ENCODE data around the gene DHX35. TPM values are rescaled to one million over a fixed set of nuclear protein-coding genes. Genes with fewer than 3 reads are reported as not detected.

Gene DHX35
- total RNA-seq, 2 donors from 2014 or later, result 12.2 to 16.1 TPM

- no peaks in the 10 kb centered on the region for H3K9me3 Mint-ChIP-seq
- no peak for TF ChIP-seq CTCF (conservative IDR thresholded peaks at IDR 0.05)
- peaks cover 5% of the 10 kb centered on the region for H3K4me1 Mint-ChIP-seq
- H3K36me3 Mint-ChIP-seq (ENCODE audit: low read depth), result peaks cover 55% of the 10 kb centered on the region
- H3K4me3 Mint-ChIP-seq, result no peak overlapping the region
- no peak overlapping the region for H3K9ac ChIP-seq (ENCODE audit: extremely low read depth, low read length, poor library complexity, severe bottlenecking)
- H3K27me3 ChIP-seq (ENCODE audit: control insufficient read depth, insufficient read depth, low read length, poor library complexity, severe bottlenecking), result no peaks in the 10 kb centered on the region
- DNase-seq, result no peak
- H3K27ac Mint-ChIP-seq, result no peak overlapping the region
- H3K27me3 Mint-ChIP-seq (ENCODE audit: insufficient read depth), result no peaks in the 10 kb centered on the region
- H3K4me1 ChIP-seq (ENCODE audit: control insufficient read depth, insufficient read depth, low read length), result no peaks in the 10 kb centered on the region
- peaks cover 44% of the 10 kb centered on the region for H3K36me3 ChIP-seq (ENCODE audit: control insufficient read depth, insufficient read depth, low read length)
- WGBS, 2 experiments (ENCODE audit: insufficient coverage in 1 of 2, insufficient read length in 1 of 2), result 96 to 100% methylated on average over 6 of the region's 6 CpGs
- H3K27ac ChIP-seq (ENCODE audit: low read depth, low read length), result no peak overlapping the region
- H3K4me3 ChIP-seq (ENCODE audit: low read length), result no peak overlapping the region
- no peaks in the 10 kb centered on the region for H3K9me3 ChIP-seq (ENCODE audit: control insufficient read depth, low read length)
These were observed 76.4 kb downstream of the DHX35 start for GRCh38 chr20:39038495-39038894.

GRCh38 chr20:39039261-39039660, 77.1 kb downstream of the DHX35 start:
- Mint-ChIP-seq H3K36me3 (ENCODE audit: low read depth) (peaks cover 52% of the 10 kb centered on the region), H3K9me3 (no peaks in the 10 kb centered on the region), H3K27me3 (ENCODE audit: insufficient read depth) (no peaks in the 10 kb centered on the region), H3K4me1 (peaks cover 5% of the 10 kb centered on the region), H3K4me3 (no peak overlapping the region), H3K27ac (no peak overlapping the region)
- H3K36me3 ChIP-seq (ENCODE audit: control insufficient read depth, insufficient read depth, low read length), result peaks cover 38% of the 10 kb centered on the region
- no peak for DNase-seq
- no peak overlapping the region for H3K27ac ChIP-seq (ENCODE audit: low read depth, low read length)
- 96 to 100% methylated on average over 2 of the region's 3 CpGs for WGBS, 2 experiments (ENCODE audit: insufficient coverage in 1 of 2, insufficient read length in 1 of 2)
- no peak overlapping the region for H3K9ac ChIP-seq (ENCODE audit: extremely low read depth, low read length, poor library complexity, severe bottlenecking)
- no peaks in the 10 kb centered on the region for H3K4me1 ChIP-seq (ENCODE audit: control insufficient read depth, insufficient read depth, low read length)
- no peak for TF ChIP-seq CTCF (conservative IDR thresholded peaks at IDR 0.05)
- H3K27me3 ChIP-seq (ENCODE audit: control insufficient read depth, insufficient read depth, low read length, poor library complexity, severe bottlenecking), result no peaks in the 10 kb centered on the region
- no peaks in the 10 kb centered on the region for H3K9me3 ChIP-seq (ENCODE audit: control insufficient read depth, low read length)
- H3K4me3 ChIP-seq (ENCODE audit: low read length), result no peak overlapping the region

DNA sequence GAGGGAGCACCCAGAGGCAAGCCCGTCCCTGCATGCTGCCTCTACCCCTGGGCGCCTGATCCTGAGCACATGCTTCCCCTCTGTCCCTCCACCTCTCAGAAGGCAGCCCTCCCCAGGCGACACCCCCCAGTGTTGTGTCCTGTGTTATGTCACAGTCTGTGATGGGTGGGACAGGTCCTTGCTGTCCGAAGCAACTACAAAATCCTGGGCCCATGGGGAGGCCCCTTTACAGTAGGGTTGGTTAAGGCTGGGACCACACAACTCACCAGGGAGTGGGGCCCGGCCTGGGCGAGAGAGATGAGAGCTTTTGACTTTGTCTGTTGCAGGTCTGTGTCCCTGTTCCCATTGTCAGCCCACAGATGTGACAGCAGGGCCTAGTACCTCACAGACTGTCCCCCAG, 78.0 kb downstream of the DHX35 start:
- H3K9ac ChIP-seq (ENCODE audit: extremely low read depth, low read length, poor library complexity, severe bottlenecking), result no peak overlapping the region
- no peak overlapping the region for H3K4me3 ChIP-seq (ENCODE audit: low read length)
- H3K27me3 ChIP-seq (ENCODE audit: control insufficient read depth, insufficient read depth, low read length, poor library complexity, severe bottlenecking), result no peaks in the 10 kb centered on the region
- no peak for DNase-seq
- peaks cover 35% of the 10 kb centered on the region for H3K36me3 ChIP-seq (ENCODE audit: control insufficient read depth, insufficient read depth, low read length)
- no peak overlapping the region for H3K27ac ChIP-seq (ENCODE audit: low read depth, low read length)
- Mint-ChIP-seq H3K27me3 (ENCODE audit: insufficient read depth) (no peaks in the 10 kb centered on the region), H3K9me3 (no peaks in the 10 kb centered on the region), H3K4me1 (peaks cover 5% of the 10 kb centered on the region), H3K4me3 (no peak overlapping the region), H3K27ac (no peak overlapping the region), H3K36me3 (ENCODE audit: low read depth) (peaks cover 50% of the 10 kb centered on the region)
- no peaks in the 10 kb centered on the region for H3K9me3 ChIP-seq (ENCODE audit: control insufficient read depth, low read length)
- TF ChIP-seq CTCF (conservative IDR thresholded peaks at IDR 0.05), result no peak
- WGBS, 2 experiments (ENCODE audit: insufficient coverage in 1 of 2, insufficient read length in 1 of 2), result 94 to 100% methylated on average over 1 to 6 of the region's 6 CpGs
- no peaks in the 10 kb centered on the region for H3K4me1 ChIP-seq (ENCODE audit: control insufficient read depth, insufficient read depth, low read length)

All from endodermal cell (in vitro differentiated cells).